GM18498 (cell line): ENCODE data around the gene RAPGEFL1.
A peak's percentile ranks its signal among the peaks of the same experiment; 100 is the strongest.
"Not testable (repeated sequence)": the region's sequence is repeated elsewhere in the genome, so short reads cannot be mapped to it uniquely, and the experiment has no call there.

Experiments used
- ATAC-seq: cut with Tn5 transposase; IDR thresholded peaks from one replicate; pipeline ENCODE4 v1.9.1; 2021; ENCODE audit warnings: mild to moderate bottlenecking, moderate library complexity; ENCODE audit not compliant: unreplicated experiment

Gene RAPGEFL1

GRCh38 chr17:40177275-40177874, at the start of gene RAPGEFL1:
TSS of gene RAPGEFL1 (plus strand) at chr17:40177470. CDS start at chr17:40177862, 392 bp downstream.
- ATAC-seq = peak; percentile 75

GRCh38 chr17:40129498-40129897, 47.8 kb upstream of the RAPGEFL1 start:
- ATAC-seq = no peak

- ATAC-seq = no peak
Measured at GRCh38 chr17:40130352-40131042, 46.8 kb upstream of the RAPGEFL1 start.

- no peak for ATAC-seq
Measured at GRCh38 chr17:40134184-40134583, 43.1 kb upstream of the RAPGEFL1 start.

GRCh38 chr17:40135817-40136216, 41.5 kb upstream of the RAPGEFL1 start:
- no peak for ATAC-seq

GRCh38 chr17:40139566-40140058, 37.7 kb upstream of the RAPGEFL1 start:
- ATAC-seq = peak; percentile 13

- ATAC-seq = not testable (repeated sequence)
Measured at GRCh38 chr17:40143166-40143565, 34.1 kb upstream of the RAPGEFL1 start.

GRCh38 chr17:40145476-40145875, 31.8 kb upstream of the RAPGEFL1 start:
- no peak for ATAC-seq

- ATAC-seq = no peak
Measured at GRCh38 chr17:40148527-40148926, 28.7 kb upstream of the RAPGEFL1 start.

- no peak for ATAC-seq
Measured at GRCh38 chr17:40150276-40150675, 27.0 kb upstream of the RAPGEFL1 start.

- ATAC-seq = no peak
Measured at GRCh38 chr17:40151414-40151963, 25.8 kb upstream of the RAPGEFL1 start.

- ATAC-seq = no peak
Measured at GRCh38 chr17:40153603-40154236, 23.6 kb upstream of the RAPGEFL1 start.

GRCh38 chr17:40157973-40158372, 19.3 kb upstream of the RAPGEFL1 start:
- no peak for ATAC-seq

- no peak for ATAC-seq
Measured at GRCh38 chr17:40158438-40159013, 18.7 kb upstream of the RAPGEFL1 start.

GRCh38 chr17:40159456-40159855, 17.8 kb upstream of the RAPGEFL1 start:
- no peak for ATAC-seq

- no peak for ATAC-seq
Measured at GRCh38 chr17:40167685-40168261, 9.5 kb upstream of the RAPGEFL1 start.

GRCh38 chr17:40168262-40168832, 8.9 kb upstream of the RAPGEFL1 start:
- ATAC-seq = no peak

- ATAC-seq = no peak
Measured at GRCh38 chr17:40170325-40170724, 6.9 kb upstream of the RAPGEFL1 start.

- ATAC-seq = no peak
Measured at GRCh38 chr17:40171750-40172149, 5.5 kb upstream of the RAPGEFL1 start.

- ATAC-seq = no peak
Measured at GRCh38 chr17:40173091-40173777, 4.0 kb upstream of the RAPGEFL1 start.
